Type B pancreatic cell (in vitro differentiated cells): ENCODE measurements around the gene CAMK1D. TPM values are rescaled to one million over a fixed set of nuclear protein-coding genes. Genes with fewer than 3 reads are reported as not detected.

ENCODE experiments used
- DNase-seq: peaks from one replicate; pipeline ENCODE4 v3.0.0; 2021; ENCODE audit warnings: mixed read lengths; ENCODE audit not compliant: unreplicated experiment; ENCODE audit errors: extremely low spot score
- H3K27ac Mint-ChIP-seq: 2 replicates; pipeline ENCODE4 v1.8.0; 2021; ENCODE audit warnings: mild to moderate bottlenecking, mixed read lengths
- H3K27me3 Mint-ChIP-seq: 2 replicates; pipeline ENCODE4 v1.8.0; 2021; ENCODE audit warnings: mixed read lengths
- H3K36me3 Mint-ChIP-seq: 2 replicates; pipeline ENCODE4 v1.8.0; 2021; ENCODE audit warnings: mixed read lengths
- H3K4me1 Mint-ChIP-seq: one replicate; pipeline ENCODE4 v1.8.0; 2021; ENCODE audit warnings: mixed read lengths; ENCODE audit not compliant: unreplicated experiment
- H3K4me3 Mint-ChIP-seq: 2 replicates; pipeline ENCODE4 v1.8.0; 2021; ENCODE audit warnings: mild to moderate bottlenecking, mixed read lengths
- H3K9me3 Mint-ChIP-seq: 2 replicates; pipeline ENCODE4 v1.8.0; 2021; ENCODE audit warnings: mixed read lengths
- total RNA-seq: library from RNA; stranded (reverse); gene quantifications from 2 replicates; pipeline ENCODE4 v1.2.1, GENCODE V29; 2021; ENCODE audit warnings: low replicate concordance
- TF ChIP-seq, protein P1 (sequence below): fragments of 200-600 bp; sonication (generic); conservative IDR thresholded peaks from 2 replicates; pipeline ENCODE4 v1.5.0; 2021; ENCODE audit warnings: antibody characterized with exemption, mild to moderate bottlenecking

Gene CAMK1D
- total RNA-seq, 1 donor from 2014 or later = 12.2 TPM

DNA sequence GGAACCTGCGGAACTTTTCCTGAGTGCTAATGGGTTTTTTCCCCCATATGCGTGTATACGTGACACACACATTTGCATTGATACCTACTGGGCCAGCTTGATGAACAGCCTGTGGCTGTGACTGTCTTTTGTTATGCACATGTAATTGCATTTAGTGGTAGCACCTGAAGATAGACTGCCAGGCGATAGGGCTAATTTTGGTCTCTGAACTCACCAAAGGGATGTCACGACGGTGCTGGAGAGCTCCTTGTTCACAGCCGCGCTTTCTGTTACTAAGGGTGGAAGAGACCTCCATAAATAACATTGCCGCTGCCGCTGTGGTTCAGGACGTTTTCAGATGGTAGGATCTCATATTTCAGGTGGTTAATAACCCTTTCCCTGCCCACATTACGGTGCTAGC, 133.2 kb downstream of the CAMK1D start:
- Mint-ChIP-seq H3K4me1 (peaks cover 35% of the 10 kb centered on the region), H3K27me3 (no peaks in the 10 kb centered on the region), H3K4me3 (peak overlapping the region; percentile 65), H3K9me3 (no peaks in the 10 kb centered on the region), H3K27ac (no peak overlapping the region), H3K36me3 (peaks cover 3% of the 10 kb centered on the region)
- TF ChIP-seq, protein P1, sequence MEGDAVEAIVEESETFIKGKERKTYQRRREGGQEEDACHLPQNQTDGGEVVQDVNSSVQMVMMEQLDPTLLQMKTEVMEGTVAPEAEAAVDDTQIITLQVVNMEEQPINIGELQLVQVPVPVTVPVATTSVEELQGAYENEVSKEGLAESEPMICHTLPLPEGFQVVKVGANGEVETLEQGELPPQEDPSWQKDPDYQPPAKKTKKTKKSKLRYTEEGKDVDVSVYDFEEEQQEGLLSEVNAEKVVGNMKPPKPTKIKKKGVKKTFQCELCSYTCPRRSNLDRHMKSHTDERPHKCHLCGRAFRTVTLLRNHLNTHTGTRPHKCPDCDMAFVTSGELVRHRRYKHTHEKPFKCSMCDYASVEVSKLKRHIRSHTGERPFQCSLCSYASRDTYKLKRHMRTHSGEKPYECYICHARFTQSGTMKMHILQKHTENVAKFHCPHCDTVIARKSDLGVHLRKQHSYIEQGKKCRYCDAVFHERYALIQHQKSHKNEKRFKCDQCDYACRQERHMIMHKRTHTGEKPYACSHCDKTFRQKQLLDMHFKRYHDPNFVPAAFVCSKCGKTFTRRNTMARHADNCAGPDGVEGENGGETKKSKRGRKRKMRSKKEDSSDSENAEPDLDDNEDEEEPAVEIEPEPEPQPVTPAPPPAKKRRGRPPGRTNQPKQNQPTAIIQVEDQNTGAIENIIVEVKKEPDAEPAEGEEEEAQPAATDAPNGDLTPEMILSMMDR = no peak
- no peak for DNase-seq

DNA sequence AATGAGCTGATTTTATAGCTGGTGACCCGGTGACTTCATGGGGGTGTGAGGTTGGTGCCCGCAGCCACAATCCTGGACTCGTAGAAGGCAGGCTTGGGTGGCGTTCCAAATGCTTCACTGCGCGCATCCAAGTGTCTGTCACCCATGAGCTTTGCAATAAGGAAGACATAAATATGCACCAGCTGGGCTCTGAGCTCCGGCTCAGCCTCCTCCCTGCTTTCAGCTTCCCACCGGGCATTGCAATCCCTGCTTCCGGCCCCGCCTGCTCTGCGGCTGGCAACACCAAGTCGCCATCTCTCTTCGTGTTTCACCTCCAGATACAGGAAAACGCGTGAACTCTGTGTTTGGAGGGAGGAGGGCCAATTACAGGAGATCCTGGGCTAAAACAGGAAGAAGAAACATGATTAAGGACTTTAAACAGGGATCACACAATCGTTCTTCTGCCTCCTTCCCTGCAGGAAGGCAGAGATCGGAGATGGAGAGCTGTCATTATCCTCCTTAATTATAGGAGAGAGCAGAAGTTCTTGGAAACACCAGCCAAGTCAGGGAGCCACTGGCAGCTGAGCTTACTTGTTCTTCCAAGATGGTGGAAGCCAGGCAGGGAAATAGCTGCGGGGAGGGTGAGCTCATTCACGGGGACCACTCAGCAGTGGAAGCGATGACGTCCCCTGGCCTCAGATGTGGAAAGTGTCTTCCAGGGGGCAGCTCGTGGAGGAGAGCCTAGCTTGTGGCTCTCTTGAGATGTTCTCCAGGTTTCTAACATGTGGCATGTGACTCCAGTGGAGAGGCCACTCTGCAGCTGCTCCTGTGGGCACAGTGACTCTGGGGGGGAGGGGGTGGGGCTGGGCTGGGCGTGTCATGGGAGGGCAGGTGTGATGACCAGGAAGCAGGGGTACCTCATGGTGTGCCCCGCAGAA, 134.9 kb downstream of the CAMK1D start:
- H3K4me1 Mint-ChIP-seq = peaks cover 32% of the 10 kb centered on the region
- no peaks in the 10 kb centered on the region for H3K27me3 Mint-ChIP-seq
- H3K36me3 Mint-ChIP-seq = peaks cover 3% of the 10 kb centered on the region
- no peak for DNase-seq
- H3K27ac Mint-ChIP-seq = no peak overlapping the region
- TF ChIP-seq, protein P1 = no peak
- no peaks in the 10 kb centered on the region for H3K9me3 Mint-ChIP-seq
- H3K4me3 Mint-ChIP-seq = no peak overlapping the region

- H3K36me3 Mint-ChIP-seq = peaks cover 3% of the 10 kb centered on the region
- no peak overlapping the region for H3K4me3 Mint-ChIP-seq
- TF ChIP-seq, protein P1 = no peak
- H3K9me3 Mint-ChIP-seq = no peaks in the 10 kb centered on the region
- no peaks in the 10 kb centered on the region for H3K27me3 Mint-ChIP-seq
- peaks cover 38% of the 10 kb centered on the region for H3K4me1 Mint-ChIP-seq
- no peak for DNase-seq
- peak overlapping the region; percentile 50 for H3K27ac Mint-ChIP-seq
Observed at GRCh38 chr10:12484941-12485805, 135.8 kb downstream of the CAMK1D start.

DNA sequence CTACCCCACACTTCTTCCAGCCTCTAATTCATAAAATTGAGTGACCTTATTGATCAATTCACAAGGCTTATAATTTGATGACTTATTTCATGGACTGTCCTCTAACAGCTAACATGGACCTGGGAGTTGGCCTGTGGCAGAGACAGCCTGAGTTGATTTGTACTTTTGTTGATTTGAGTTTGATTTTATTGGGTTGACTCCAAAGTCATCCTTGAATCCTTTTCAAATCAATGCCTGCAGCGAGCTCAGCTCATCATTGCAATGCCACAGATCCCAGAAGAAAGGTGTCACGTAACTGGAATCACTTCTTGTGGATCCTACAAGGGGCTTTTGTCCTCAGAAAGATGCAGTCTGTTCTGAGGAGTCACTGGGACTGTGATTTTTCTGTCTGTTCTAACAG, 138.0 kb downstream of the CAMK1D start:
- TF ChIP-seq, protein P1 = no peak
- peaks cover 31% of the 10 kb centered on the region for H3K4me1 Mint-ChIP-seq
- H3K9me3 Mint-ChIP-seq = no peaks in the 10 kb centered on the region
- H3K4me3 Mint-ChIP-seq = no peak overlapping the region
- H3K27me3 Mint-ChIP-seq = no peaks in the 10 kb centered on the region
- DNase-seq = no peak
- H3K27ac Mint-ChIP-seq = no peak overlapping the region
- H3K36me3 Mint-ChIP-seq = no peaks in the 10 kb centered on the region

GRCh38 chr10:12488626-12489025, 139.3 kb downstream of the CAMK1D start:
- H3K27me3 Mint-ChIP-seq = no peaks in the 10 kb centered on the region
- no peak overlapping the region for H3K27ac Mint-ChIP-seq
- DNase-seq = no peak
- H3K9me3 Mint-ChIP-seq = no peaks in the 10 kb centered on the region
- TF ChIP-seq, protein P1 = no peak
- no peaks in the 10 kb centered on the region for H3K36me3 Mint-ChIP-seq
- no peak overlapping the region for H3K4me3 Mint-ChIP-seq
- H3K4me1 Mint-ChIP-seq = peaks cover 25% of the 10 kb centered on the region
